HUES64 (cell line): ENCODE data around the gene RTTN.

ENCODE experiments used
- H3K27ac ChIP-seq: 2 replicates; pipeline ENCODE4 v1.7.0; 2013; ENCODE audit warnings: low read depth, low read length, inconsistent platforms
- H3K27me3 ChIP-seq: 2 replicates; pipeline ENCODE4 v1.6.1; 2013; ENCODE audit warnings: mild to moderate bottlenecking, low read length; ENCODE audit not compliant: insufficient read depth
- H3K36me3 ChIP-seq: 2 replicates; pipeline ENCODE4 v1.6.1; 2013; ENCODE audit warnings: mild to moderate bottlenecking, low read length; ENCODE audit not compliant: insufficient read depth
- H3K4me1 ChIP-seq: 2 replicates; pipeline ENCODE4 v1.6.1; 2013; ENCODE audit warnings: mild to moderate bottlenecking, low read length, moderate library complexity; ENCODE audit not compliant: insufficient read depth
- H3K4me3 ChIP-seq: 2 replicates; pipeline ENCODE4 v1.5.1; 2013; ENCODE audit warnings: mild to moderate bottlenecking, low read length, moderate library complexity
- H3K9ac ChIP-seq: 2 replicates; pipeline ENCODE4 v1.6.1; 2013; ENCODE audit warnings: mild to moderate bottlenecking, low read depth, low read length
- H3K9me3 ChIP-seq: 2 replicates; pipeline ENCODE4 v1.6.1; 2013; ENCODE audit warnings: low read depth, low read length; ENCODE audit not compliant: insufficient read depth
- WGBS: fragments of 150-250, 120-280 bp; methylation state at CpG from one replicate; pipeline ENCODE4 v1.1.7; 2013; ENCODE audit warnings: missing lambda C conversion rate; 5-methylcytosine and 5-hydroxymethylcytosine counted together

The RTTN gene

DNA sequence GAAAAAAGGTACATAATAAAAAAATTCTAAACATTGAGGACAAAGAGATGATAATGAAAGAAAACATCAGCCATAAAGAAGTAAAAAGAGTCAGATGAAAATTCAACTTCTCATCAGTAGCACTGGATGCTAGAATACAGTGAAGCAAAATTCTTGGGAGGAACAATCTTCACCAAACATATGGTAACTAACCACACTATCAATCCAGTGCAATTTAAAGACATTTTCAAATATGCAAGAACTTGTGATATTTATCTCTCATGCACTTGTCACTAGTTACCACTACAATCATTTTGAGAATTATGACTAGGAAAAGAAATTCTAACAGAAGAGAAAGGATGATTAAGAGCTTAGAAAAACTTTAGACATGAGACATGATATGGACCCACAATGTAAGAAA lies 127.4 kb downstream of the RTTN start:
- Histone ChIP-seq H3K27me3 (no peaks in the 10 kb centered on the region), H3K36me3 (peaks cover 7% of the 10 kb centered on the region), H3K4me1 (no peaks in the 10 kb centered on the region), H3K9me3 (no peaks in the 10 kb centered on the region), H3K27ac (no peak overlapping the region), H3K9ac (no peak overlapping the region), H3K4me3 (no peak overlapping the region)

DNA sequence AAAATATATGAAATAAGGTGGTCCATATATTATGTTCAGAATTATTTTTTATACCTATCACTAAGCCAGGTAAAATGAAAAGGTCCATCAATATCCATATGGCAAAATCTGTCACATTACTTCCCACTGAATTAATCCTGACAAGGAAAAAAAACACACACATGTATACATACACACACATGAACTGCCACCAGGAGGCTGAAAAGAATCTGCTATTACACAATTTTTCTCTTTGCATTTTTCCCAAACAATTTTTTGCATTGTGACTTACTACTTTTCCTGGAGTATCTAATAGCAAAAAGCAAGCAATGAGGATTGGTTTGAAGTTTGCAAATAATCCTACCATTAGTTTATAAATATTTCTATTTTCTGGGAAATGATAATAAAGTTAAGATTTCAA lies 129.6 kb downstream of the RTTN start:
- H3K4me3 ChIP-seq: no peak overlapping the region
- H3K9ac ChIP-seq: no peak overlapping the region
- H3K36me3 ChIP-seq: peaks cover 9% of the 10 kb centered on the region
- H3K9me3 ChIP-seq: no peaks in the 10 kb centered on the region
- H3K27me3 ChIP-seq: no peaks in the 10 kb centered on the region
- no peak overlapping the region for H3K27ac ChIP-seq
- H3K4me1 ChIP-seq: no peaks in the 10 kb centered on the region

DNA sequence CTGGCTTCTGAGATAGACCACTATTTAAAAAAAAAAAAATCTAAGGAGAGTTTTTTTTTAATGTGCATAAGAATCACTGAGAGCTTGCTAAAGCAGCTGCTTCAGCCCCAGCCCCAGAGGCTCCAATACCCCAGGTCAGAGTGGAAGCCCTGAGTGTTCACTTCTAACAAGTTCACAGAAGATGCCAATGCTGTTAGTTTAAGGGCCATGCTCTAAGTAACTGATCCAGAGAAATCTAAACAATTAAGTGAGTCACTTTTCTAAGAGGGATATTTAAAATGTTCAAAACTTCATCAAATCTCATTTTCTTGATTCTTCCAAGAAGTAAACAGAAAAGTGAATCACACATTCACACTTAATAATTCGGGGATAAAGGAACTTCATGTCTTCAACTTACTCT lies 131.4 kb downstream of the RTTN start:
- no peak overlapping the region for H3K9ac ChIP-seq
- H3K4me1 ChIP-seq: no peaks in the 10 kb centered on the region
- H3K27ac ChIP-seq: no peak overlapping the region
- WGBS: 89% methylated on average over 1 of the region's 1 CpG
- H3K27me3 ChIP-seq: no peaks in the 10 kb centered on the region
- no peaks in the 10 kb centered on the region for H3K9me3 ChIP-seq
- H3K36me3 ChIP-seq: peaks cover 9% of the 10 kb centered on the region
- H3K4me3 ChIP-seq: no peak overlapping the region

GRCh38 chr18:70073432-70073831 lies 132.1 kb downstream of the RTTN start:
- Histone ChIP-seq H3K27me3 (no peaks in the 10 kb centered on the region), H3K27ac (no peak overlapping the region), H3K9ac (no peak overlapping the region), H3K4me3 (no peak overlapping the region), H3K36me3 (peaks cover 9% of the 10 kb centered on the region), H3K4me1 (no peaks in the 10 kb centered on the region), H3K9me3 (no peaks in the 10 kb centered on the region)
- WGBS: 92% methylated on average over 3 of the region's 5 CpGs

- WGBS: 88% methylated on average over 1 of the region's 1 CpG
Measured at GRCh38 chr18:70072678-70073077, 132.8 kb downstream of the RTTN start.

GRCh38 chr18:70069965-70070364 lies 135.5 kb downstream of the RTTN start:
- Histone ChIP-seq H3K4me3 (no peak overlapping the region), H3K36me3 (peaks cover 9% of the 10 kb centered on the region), H3K9ac (no peak overlapping the region), H3K9me3 (no peaks in the 10 kb centered on the region), H3K4me1 (no peaks in the 10 kb centered on the region), H3K27ac (no peak overlapping the region), H3K27me3 (no peaks in the 10 kb centered on the region)
- WGBS: 100% methylated on average over 1 of the region's 1 CpG

More at GRCh38 chr18:70072678-70073077, 132.8 kb downstream of the RTTN start:
- peaks cover 9% of the 10 kb centered on the region for H3K36me3 ChIP-seq
- no peak overlapping the region for H3K27ac ChIP-seq
- no peaks in the 10 kb centered on the region for H3K9me3 ChIP-seq
- no peak overlapping the region for H3K9ac ChIP-seq
- no peaks in the 10 kb centered on the region for H3K27me3 ChIP-seq
- no peak overlapping the region for H3K4me3 ChIP-seq
- H3K4me1 ChIP-seq: no peaks in the 10 kb centered on the region

GRCh38 chr18:70069382-70069781 lies 136.1 kb downstream of the RTTN start:
- Histone ChIP-seq H3K4me3 (no peak overlapping the region), H3K27me3 (no peaks in the 10 kb centered on the region), H3K9ac (no peak overlapping the region), H3K36me3 (peaks cover 9% of the 10 kb centered on the region), H3K4me1 (no peaks in the 10 kb centered on the region), H3K9me3 (no peaks in the 10 kb centered on the region), H3K27ac (no peak overlapping the region)

DNA sequence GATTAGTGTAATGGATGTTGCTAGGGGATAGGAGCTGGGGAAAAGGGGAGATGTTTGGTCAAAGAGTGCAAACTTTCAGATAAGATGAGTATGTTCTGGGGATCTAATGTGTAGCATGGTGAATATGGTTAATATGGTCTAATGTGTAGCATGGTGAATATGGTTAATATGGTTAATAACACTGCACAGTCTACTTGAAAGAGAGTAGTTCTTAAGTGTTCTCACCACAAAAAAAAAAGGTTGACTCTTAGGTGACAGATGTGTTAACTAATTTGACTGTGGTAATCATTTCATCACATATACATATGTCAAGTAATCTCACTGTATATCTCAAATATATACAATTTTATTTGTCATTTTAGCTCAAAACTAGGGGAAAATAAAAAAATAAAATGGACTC lies 136.5 kb downstream of the RTTN start:
- no peaks in the 10 kb centered on the region for H3K9me3 ChIP-seq
- H3K36me3 ChIP-seq: peaks cover 9% of the 10 kb centered on the region
- no peaks in the 10 kb centered on the region for H3K27me3 ChIP-seq

GRCh38 chr18:70059684-70060083 lies 145.8 kb downstream of the RTTN start:
- Histone ChIP-seq H3K27ac (no peak overlapping the region), H3K9ac (no peak overlapping the region), H3K4me1 (no peaks in the 10 kb centered on the region), H3K4me3 (no peak overlapping the region), H3K36me3 (peaks cover 23% of the 10 kb centered on the region), H3K27me3 (no peaks in the 10 kb centered on the region), H3K9me3 (no peaks in the 10 kb centered on the region)
- WGBS: 97% methylated on average over 2 of the region's 3 CpGs

More for the DNA sequence above, 136.5 kb downstream of the RTTN start:
- Histone ChIP-seq H3K4me1 (no peaks in the 10 kb centered on the region), H3K27ac (no peak overlapping the region), H3K9ac (no peak overlapping the region), H3K4me3 (no peak overlapping the region)

DNA sequence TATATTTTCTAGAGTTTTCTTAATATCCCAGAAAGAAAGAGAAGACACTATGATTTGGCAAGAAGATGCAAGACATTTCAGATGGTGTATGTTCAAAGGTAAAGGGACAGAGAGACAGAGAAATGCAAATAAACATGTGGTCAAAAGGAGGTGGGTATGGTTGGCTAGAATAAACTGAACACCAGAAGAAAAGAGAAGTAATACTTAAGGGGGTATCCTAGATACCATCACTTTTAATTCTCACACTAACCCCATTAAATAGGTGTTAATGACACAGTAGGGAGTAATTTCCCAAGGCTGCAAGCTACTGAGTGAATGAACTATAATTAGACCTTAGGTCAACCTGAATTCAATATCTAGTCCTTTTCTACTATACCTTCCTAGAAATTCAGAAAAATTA lies 146.6 kb downstream of the RTTN start:
- Histone ChIP-seq H3K27me3 (no peaks in the 10 kb centered on the region), H3K4me3 (no peak overlapping the region), H3K4me1 (no peaks in the 10 kb centered on the region), H3K27ac (no peak overlapping the region), H3K9ac (no peak overlapping the region), H3K36me3 (peaks cover 28% of the 10 kb centered on the region), H3K9me3 (no peaks in the 10 kb centered on the region)

GRCh38 chr18:70047931-70048603 lies 157.4 kb downstream of the RTTN start:
- 97% methylated on average over 4 of the region's 4 CpGs for WGBS
- Histone ChIP-seq H3K9ac (no peak overlapping the region), H3K4me1 (no peaks in the 10 kb centered on the region), H3K36me3 (peaks cover 6% of the 10 kb centered on the region), H3K4me3 (no peak overlapping the region), H3K27ac (no peak overlapping the region), H3K9me3 (no peaks in the 10 kb centered on the region), H3K27me3 (no peaks in the 10 kb centered on the region)

DNA sequence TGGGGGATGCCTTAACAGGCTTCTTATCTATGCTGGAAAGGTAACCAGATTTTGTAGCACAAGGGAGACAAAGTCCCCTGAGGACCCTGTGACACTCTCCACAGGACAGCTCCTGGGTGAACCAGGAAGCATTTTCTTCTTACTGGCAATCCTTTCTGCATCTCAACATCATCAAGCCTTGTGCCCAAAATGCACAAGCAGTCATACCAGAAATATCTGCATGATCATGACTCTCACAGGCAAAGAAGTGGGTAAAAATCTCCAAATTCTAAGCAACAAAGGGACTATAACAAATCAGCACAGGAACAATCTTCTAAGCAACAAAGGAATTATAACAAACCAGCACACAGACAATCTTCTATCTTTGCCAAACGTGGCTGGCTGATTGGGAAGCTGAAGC lies 158.7 kb downstream of the RTTN start:
- Histone ChIP-seq H3K27me3 (no peaks in the 10 kb centered on the region), H3K9ac (no peak overlapping the region), H3K9me3 (no peaks in the 10 kb centered on the region), H3K4me3 (no peak overlapping the region), H3K27ac (no peak overlapping the region), H3K36me3 (peaks cover 6% of the 10 kb centered on the region; the same call in 1 of the 2 replicates), H3K4me1 (no peaks in the 10 kb centered on the region)
- 77% methylated on average over 1 of the region's 1 CpG for WGBS
